Suprapubic skin (tissue), 4 donors: ENCODE measurements around the gene ITLN2.

Source experiments
- CTCF ChIP-seq, 2 donors: fragments of 200-600 bp in 1 of 2; fragments of 450-650 bp in 1 of 2; sonication (generic) in 1 of 2; IDR thresholded peaks; one replicate each; pipeline ENCODE4 v1.5.1; 2016 to 2019; ENCODE audit warnings: antibody characterized with exemption in 2 of 2, mild to moderate bottlenecking in 1 of 2, moderate library complexity in 1 of 2
- POLR2A ChIP-seq, 2 donors: fragments of 450-650 bp; IDR thresholded peaks; one replicate each; pipeline ENCODE4 v1.6.1; 2017; ENCODE audit warnings: antibody characterized with exemption in 2 of 2, mild to moderate bottlenecking in 2 of 2, moderate library complexity in 2 of 2
- POLR2AphosphoS5 ChIP-seq, 3 donors: sonication (generic); formaldehyde crosslinking; IDR thresholded peaks; one replicate each; pipeline ENCODE4 v1.6.1; 2017; ENCODE audit warnings: antibody characterized with exemption in 3 of 3

GRCh38 chr1:161001525-161001924, 46.9 kb upstream of the ITLN2 start:
- TF ChIP-seq CTCF (IDR thresholded peaks at IDR 0.05), result no peak
- no peak for TF ChIP-seq POLR2A (IDR thresholded peaks at IDR 0.05)
- TF ChIP-seq POLR2AphosphoS5 (IDR thresholded peaks at IDR 0.05), result no peak
